GDM1 (cell line): ENCODE results near the gene CAV1.

ENCODE experiments used
- DNase-seq: peaks from one replicate; lab custom pipeline; 2025; lab: John Stamatoyannopoulos, UW

Gene CAV1

DNA sequence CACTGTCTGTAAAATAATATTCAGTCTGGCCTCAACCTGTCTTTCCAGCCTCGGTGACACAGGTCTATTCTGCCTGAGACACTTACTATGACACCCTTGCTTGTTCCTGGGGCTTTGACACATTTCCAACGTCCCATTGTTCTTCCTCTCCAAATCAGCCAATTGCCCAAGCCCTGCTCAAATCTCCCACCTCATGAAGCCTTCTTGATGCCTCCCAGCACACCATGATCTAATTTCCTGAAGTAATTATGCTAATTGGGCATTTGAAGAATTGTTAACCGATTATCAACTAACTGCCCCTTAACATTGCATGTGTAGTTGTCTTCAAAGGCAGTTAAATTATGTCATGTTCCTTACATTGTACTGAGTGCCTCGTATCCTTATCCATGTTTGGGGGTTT is 33.1 kb downstream of the CAV1 start:
- no peak for DNase-seq

DNA sequence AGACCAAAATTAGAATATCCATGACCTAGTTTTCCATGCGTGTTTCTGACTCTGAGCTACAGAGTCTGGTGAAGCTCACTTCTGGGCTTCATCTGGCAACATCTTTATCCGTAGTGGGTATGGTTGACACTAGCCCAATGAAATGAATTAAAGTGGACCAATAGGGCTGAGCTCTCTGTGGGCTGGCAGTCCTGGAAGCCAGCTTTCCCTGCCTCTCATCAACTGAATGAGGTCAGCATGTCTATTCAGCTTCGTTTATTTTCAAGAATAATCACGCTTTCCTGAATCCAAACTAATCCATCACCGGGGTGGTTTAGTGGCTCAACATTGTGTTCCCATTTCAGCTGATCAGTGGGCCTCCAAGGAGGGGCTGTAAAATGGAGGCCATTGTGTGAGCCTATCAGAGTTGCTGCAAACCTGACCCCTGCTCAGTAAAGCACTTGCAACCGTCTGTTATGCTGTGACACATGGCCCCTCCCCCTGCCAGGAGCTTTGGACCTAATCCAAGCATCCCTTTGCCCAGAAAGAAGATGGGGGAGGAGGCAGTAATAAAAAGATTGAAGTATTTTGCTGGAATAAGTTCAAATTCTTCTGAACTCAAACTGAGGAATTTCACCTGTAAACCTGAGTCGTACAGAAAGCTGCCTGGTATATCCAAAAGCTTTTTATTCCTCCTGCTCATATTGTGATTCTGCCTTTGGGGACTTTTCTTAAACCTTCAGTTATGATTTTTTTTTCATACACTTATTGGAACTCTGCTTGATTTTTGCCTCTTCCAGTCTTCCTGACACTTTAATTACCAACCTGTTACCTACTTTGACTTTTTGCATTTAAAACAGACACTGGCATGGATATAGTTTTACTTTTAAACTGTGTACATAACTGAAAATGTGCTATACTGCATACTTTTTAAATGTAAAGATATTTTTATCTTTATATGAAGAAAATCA is 35.5 kb downstream of the CAV1 start:
- no peak for DNase-seq

GRCh38 chr7:116561697-116562483 is 37.1 kb downstream of the CAV1 start:
- DNase-seq: no peak

DNA sequence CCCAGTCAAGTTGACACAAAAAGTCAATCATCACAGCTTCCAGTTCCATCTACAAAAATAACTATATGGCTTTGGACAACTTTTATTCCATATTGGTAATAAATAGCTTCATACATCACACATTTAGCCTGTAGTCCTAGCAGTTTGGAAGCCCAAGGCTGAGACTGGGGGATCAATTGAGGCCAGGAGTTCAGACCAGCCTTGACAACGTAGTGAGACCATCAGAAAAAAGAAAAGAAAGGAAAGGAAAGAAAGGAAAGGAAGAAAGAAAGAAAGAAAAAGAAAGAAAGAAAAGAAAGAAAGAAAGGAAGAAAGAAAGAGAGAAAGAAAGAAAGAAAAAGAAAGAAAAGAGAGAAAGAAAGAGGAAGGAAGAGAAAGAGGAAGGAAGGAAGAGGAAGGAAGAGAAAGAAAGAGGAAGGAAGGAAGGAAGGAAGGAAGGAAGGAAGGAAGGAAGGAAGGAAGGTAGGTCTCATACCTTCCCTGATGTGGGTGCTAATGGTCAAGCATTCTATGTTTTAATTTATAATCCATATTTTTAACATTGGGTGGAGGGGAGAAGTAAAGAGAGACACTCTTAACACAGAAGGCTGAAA is 37.8 kb downstream of the CAV1 start:
- DNase-seq: no peak

DNA sequence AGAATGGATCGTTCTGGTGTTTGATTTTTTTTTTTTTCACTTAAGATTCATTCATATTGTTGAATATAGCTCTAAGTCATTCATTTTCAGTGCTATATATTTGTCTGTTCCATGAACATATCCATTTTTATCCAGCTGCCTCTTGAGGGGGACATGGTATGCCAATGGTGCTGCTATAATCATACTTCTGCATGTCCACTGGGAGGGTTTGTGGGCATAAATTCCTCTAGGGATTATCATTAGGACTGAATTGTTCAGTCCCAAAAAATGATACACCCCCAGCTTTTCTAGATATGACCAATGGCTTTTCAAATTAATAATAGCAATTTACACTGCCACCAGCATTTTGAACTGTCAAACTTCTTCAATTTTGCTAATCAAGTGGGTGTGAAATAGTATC is 41.1 kb downstream of the CAV1 start:
- DNase-seq: no peak

DNA sequence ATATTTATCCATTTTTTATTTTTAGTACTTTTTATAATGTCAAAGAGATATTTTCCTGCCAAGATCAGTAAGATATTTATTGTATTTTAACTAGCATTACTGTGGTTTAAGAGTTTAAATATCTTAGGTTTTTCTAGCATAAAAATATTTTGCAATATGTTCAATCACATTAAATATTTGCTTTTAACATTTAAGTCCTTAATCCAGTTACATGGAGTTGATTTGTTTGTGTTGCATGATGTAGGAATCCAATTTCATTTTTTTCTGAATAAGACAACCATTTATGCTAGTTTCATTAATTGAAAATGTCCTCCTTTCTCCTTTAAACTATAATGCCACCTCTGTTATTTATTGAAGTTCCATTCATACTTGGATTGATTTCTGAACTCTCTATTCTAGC is 41.8 kb downstream of the CAV1 start:
- no peak for DNase-seq

DNA sequence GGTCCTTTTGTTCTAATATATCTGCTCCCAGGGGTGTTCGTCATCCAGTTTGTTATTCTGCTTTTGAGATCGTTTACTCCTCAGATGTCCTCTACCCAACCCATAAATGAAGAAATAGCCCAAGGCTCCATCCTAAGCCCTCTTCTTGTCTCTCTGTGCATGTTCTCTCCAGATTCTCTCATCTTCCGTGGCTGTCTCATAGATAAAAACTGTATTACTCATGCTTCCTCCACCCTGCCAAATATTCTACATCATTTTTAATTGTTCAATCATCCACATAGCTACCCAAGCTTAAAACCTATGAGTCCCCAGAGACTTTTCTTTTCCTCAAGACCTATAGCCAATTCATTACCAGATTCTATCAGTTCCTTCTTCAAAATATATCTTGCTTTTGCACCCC is 44.9 kb downstream of the CAV1 start:
- DNase-seq: no peak

DNA sequence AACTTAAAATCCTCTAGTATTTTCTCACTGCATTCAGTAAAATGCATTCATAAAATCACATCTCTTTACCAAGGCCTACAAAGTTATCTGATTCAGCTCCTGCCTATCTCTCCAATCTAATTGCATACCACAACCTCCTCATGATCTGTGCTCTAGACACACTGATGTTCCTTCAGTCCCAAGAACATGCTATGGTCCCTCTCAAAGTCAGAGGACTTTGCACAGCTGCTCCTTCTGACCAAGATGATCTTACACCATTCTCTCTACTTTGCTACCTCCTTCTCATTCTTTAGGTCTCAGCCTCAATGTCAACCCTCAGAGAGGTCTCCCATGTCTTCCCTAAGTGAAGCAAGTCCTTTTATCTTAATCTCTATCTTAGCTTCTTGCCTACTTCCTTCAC is 45.5 kb downstream of the CAV1 start:
- no peak for DNase-seq

DNA sequence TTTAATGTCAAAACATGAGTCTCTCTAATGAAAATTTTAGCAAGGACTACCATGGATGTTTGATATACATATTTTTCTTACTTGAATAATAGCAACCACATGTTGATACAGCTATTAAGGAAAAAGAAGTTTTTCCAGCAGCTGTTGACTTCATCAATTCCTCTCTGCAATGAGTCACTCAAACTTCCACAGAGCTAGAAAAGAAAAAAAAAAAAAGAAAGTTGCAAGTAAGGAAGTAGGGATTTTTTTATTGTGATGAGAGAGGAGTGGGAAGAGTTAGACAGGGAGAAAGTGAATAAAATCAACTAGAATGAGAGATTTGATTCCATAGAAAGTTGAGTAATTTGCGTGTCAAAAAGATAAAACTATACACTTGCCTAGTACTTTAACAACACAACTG is 46.2 kb downstream of the CAV1 start:
- no peak for DNase-seq

GRCh38 chr7:116571552-116571951 is 46.7 kb downstream of the CAV1 start:
- DNase-seq: no peak

- no peak for DNase-seq
Measured at GRCh38 chr7:116572036-116572435, 47.2 kb downstream of the CAV1 start.

DNA sequence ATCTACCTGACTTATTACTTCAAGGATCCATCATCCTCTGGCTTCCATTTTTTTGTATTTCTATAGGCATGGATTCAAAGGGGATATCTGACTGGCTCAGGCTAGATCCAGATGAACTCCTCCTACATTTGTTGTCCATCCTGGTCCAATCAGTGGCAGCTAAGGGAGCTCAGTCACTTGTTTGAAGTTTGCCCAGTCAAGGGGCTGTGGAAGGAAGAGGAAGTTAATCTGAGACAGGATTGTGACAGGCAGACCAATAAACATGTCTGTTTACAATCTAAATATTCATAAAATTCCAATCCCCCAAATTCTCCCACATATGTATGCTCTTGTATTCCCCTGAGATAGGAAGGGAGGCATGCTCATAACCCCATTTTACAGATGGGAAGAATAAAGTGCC is 48.7 kb downstream of the CAV1 start:
- DNase-seq: no peak

DNA sequence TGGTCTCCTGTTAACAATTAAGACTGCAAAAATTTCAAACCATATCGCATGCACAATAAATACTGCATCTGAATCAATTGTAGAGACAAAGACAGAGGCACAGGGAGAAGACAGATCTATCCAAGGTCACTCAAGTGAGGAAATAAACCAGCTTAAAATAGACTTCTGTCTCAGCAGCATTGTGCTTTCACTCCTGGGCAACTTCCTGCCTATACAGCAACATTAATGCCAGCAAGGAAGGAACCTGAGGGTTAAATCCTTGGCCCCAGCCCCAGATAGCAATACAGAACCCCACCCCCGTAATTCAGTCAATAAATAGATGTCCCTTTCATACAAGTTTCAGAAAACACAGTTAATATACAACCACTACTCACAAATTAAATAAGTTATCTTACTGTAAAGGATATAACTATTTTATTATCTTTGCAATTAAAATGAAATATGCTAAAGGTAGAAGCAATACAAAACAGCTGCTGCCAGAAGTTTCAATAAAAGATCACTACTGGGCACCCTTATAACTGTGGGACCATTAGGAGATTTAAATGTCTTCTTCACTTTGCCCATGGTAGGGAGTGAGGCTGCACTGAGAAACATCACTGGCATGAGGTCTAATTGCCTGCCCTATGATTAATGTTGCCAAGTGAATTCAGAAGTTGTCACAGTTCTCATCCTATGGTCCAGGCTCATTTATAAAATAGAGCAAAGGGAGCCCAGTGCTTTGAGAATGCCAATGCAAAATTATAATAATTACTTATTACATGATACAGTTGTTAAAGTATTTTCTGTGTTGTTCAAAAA is 49.4 kb downstream of the CAV1 start:
- no peak for DNase-seq

- DNase-seq: no peak
Measured at GRCh38 chr7:116575853-116576252, 51.0 kb downstream of the CAV1 start.

- DNase-seq: no peak
Measured at GRCh38 chr7:116576350-116577319, 51.8 kb downstream of the CAV1 start.

- DNase-seq: no peak
Measured at GRCh38 chr7:116577320-116577871, 52.6 kb downstream of the CAV1 start.

GRCh38 chr7:116578526-116578925 is 53.7 kb downstream of the CAV1 start:
- DNase-seq: no peak

DNA sequence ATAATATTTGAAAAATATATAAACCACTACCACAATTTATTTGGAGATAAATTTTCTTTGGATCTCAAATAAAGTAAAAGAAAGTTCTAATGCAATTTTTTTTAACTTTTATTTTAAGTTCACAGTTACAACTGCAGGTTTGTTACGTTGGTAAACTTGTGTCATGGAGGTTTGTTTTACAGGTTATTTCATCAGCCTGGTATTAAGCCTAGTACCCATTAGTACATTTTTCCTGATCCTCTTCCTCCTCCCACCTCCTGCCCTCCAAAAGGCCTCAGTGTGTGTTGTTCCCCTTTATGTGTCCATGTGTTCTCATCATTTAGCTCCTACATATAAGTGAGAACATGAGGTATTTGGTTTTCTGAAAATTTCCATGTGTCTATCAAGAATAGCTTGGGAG is 54.5 kb downstream of the CAV1 start:
- DNase-seq: no peak

GRCh38 chr7:116579835-116580234 is 55.0 kb downstream of the CAV1 start:
- DNase-seq: no peak

DNA sequence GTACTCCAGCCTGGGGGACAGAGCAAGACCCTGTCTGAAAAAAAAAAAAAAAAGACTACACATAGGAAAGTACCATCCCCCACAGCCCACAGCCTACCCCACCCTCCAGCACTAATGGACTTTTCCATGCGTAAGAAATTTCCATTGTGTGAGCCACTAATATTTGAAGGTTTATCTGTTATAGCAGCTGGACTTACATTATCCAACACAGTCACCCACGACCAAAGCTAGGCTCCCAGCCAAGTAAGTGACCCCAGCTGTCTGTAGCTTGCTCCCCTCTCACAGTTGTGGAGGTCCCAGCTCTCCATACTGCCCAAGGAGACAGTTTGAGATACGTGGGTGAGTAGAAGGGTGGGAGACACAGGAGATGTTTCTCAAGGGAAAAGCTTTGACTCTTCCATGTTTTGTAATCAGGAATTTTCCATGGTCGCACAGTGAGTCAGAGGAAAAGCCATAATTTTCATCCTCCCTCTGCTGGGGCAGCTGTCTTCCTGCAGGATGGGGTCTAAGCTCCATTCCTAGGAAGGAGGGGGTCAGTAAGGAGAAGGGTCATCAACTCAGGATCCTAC is 57.4 kb downstream of the CAV1 start:
- no peak for DNase-seq
